Osteocyte (in vitro differentiated cells): ENCODE measurements around the gene TP53I11. TPM values are rescaled to one million over a fixed set of nuclear protein-coding genes. Genes with fewer than 3 reads are reported as not detected.

Source experiments
- DNase-seq: peaks from one replicate; pipeline ENCODE4 v3.0.0; 2021; ENCODE audit warnings: mixed read lengths; ENCODE audit not compliant: unreplicated experiment; ENCODE audit errors: extremely low spot score
- H3K27ac Mint-ChIP-seq: one replicate; pipeline ENCODE4 v1.8.0; 2021; ENCODE audit warnings: mild to moderate bottlenecking, mixed read lengths; ENCODE audit not compliant: unreplicated experiment
- H3K27me3 Mint-ChIP-seq: one replicate; pipeline ENCODE4 v1.8.0; 2021; ENCODE audit warnings: mixed read lengths; ENCODE audit not compliant: unreplicated experiment
- H3K36me3 Mint-ChIP-seq: one replicate; pipeline ENCODE4 v1.8.0; 2021; ENCODE audit warnings: mixed read lengths; ENCODE audit not compliant: unreplicated experiment
- H3K4me1 Mint-ChIP-seq: one replicate; pipeline ENCODE4 v1.8.0; 2021; ENCODE audit warnings: mixed read lengths; ENCODE audit not compliant: unreplicated experiment
- H3K4me3 Mint-ChIP-seq: one replicate; pipeline ENCODE4 v1.8.0; 2021; ENCODE audit warnings: mild to moderate bottlenecking, moderate library complexity, mixed read lengths; ENCODE audit not compliant: unreplicated experiment
- H3K9me3 Mint-ChIP-seq: one replicate; pipeline ENCODE4 v1.8.0; 2021; ENCODE audit warnings: mixed read lengths; ENCODE audit not compliant: unreplicated experiment
- CTCF ChIP-seq: fragments of 200-600 bp; sonication (generic); IDR thresholded peaks from 2 replicates; pipeline ENCODE4 v1.5.0; 2021; ENCODE audit warnings: antibody characterized with exemption, mild to moderate bottlenecking, moderate library complexity
- total RNA-seq: library from RNA; stranded (reverse); gene quantifications from 2 replicates; pipeline ENCODE4 v1.2.1, GENCODE V29; 2021

Gene TP53I11
- total RNA-seq, 1 donor from 2014 or later = 159 TPM

DNA sequence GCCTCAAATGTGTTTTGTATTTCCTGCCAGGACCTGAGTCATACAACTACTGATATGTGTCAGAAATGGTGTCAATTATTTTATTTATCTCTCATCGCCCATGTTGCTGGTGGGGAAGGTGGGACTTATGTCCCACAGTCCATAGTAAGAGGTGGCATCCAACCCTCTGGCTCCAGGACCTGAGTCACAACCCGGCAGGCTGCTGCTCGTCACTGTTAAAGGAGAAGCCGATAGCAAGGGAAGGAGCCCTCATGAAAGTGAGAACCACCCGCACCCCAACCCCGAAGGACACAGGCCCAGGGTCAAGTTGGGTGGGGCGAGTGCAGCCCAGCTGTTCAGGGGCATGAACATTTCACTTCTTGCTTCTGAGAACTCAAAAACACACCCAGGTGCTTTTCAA lies 33.1 kb upstream of the TP53I11 start:
- no peak for DNase-seq
- H3K4me1 Mint-ChIP-seq = no peaks in the 10 kb centered on the region
- H3K9me3 Mint-ChIP-seq = no peaks in the 10 kb centered on the region
- H3K4me3 Mint-ChIP-seq = no peak overlapping the region
- no peak overlapping the region for H3K27ac Mint-ChIP-seq
- no peaks in the 10 kb centered on the region for H3K36me3 Mint-ChIP-seq
- H3K27me3 Mint-ChIP-seq = peaks cover 24% of the 10 kb centered on the region
- no peak for TF ChIP-seq CTCF

GRCh38 chr11:44982496-44983062 lies 31.9 kb upstream of the TP53I11 start:
- Mint-ChIP-seq H3K4me3 (no peak overlapping the region), H3K27me3 (peaks cover 16% of the 10 kb centered on the region), H3K27ac (no peak overlapping the region), H3K4me1 (no peaks in the 10 kb centered on the region), H3K36me3 (no peaks in the 10 kb centered on the region), H3K9me3 (no peaks in the 10 kb centered on the region)
- no peak for DNase-seq
- TF ChIP-seq CTCF = no peak

DNA sequence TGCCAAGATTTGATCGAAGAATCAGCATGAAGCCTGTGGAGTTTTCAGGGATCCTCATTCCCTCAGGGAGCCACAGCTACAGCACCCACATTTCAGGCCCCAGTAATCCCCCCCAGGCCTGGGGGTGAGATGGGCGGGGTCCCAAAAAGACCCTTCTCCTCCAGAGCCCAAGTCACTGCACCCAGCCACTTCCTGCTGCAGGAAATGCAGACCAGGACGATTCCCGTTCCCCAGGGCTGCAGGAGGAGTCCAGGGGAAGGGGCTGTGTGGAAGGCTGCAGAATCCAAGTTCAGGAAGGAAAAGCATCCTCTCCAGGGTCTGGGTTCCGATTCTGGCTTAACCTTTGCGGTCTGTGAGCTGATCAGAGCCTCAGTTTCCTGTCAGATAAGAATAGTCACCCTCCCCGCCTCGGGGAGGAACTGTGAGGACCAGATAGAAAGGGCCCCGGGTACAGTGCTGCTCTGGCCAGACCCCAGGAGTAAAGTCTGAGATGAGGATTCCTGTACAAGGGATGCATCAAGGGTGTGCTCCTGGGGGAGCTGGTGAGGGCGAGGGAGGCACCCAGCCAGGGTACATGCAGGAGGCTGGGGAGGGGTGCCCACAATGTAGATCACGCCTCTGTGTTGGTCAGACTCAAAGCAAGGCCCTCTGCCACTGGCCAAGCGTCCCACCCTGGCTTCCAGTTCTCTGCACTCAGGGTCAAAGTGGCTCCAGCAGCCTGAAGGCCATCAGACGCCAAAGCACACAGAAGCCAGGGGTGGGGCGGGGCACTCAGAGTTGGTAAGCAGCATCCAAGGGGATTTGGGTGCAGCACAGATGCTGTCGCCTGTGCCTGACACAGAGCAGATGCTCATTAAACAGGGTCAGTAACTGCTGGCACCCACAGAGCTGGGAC lies 30.1 kb upstream of the TP53I11 start:
- Mint-ChIP-seq H3K27ac (no peak overlapping the region), H3K36me3 (no peaks in the 10 kb centered on the region), H3K4me1 (no peaks in the 10 kb centered on the region), H3K4me3 (no peak overlapping the region), H3K9me3 (no peaks in the 10 kb centered on the region), H3K27me3 (peaks cover 8% of the 10 kb centered on the region)
- DNase-seq = no peak
- TF ChIP-seq CTCF = no peak

- TF ChIP-seq CTCF = no peak
- no peaks in the 10 kb centered on the region for H3K4me1 Mint-ChIP-seq
These were observed 29.1 kb upstream of the TP53I11 start for GRCh38 chr11:44979543-44980399.

More at GRCh38 chr11:44979543-44980399, 29.1 kb upstream of the TP53I11 start:
- no peak overlapping the region for H3K4me3 Mint-ChIP-seq
- H3K27me3 Mint-ChIP-seq = no peaks in the 10 kb centered on the region
- no peak for DNase-seq
- no peaks in the 10 kb centered on the region for H3K9me3 Mint-ChIP-seq
- no peaks in the 10 kb centered on the region for H3K36me3 Mint-ChIP-seq
- H3K27ac Mint-ChIP-seq = no peak overlapping the region
